G401.6 (cell line): Measurements from ENCODE around the gene BLM.

Source experiments
- FAIRE-seq: peaks from 2 replicates; lab custom pipeline; 2012; peaks lifted over from hg19 to GRCh38; lab: Jason Lieb, UNC

The BLM gene

GRCh38 chr15:90790561-90790960 lies 73.4 kb downstream of the BLM start:
- FAIRE-seq = no peak

DNA sequence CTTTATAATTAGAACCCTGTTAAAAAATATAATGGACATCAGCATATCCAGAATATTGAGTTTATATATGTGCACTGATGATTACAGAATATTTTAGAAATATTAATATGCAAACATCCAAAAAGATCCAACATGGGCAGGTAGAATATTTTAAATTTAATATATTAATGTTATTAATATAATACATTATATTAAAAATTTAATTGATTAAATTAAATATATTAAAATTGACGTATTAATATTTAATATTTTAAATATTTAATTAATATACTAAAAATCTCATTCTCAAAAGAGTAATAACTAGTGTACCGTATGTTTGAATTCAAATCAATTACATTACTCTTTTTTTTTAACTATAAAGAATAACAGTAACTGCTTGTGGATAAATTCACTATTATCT lies 77.4 kb downstream of the BLM start:
- peak; percentile 91 for FAIRE-seq

GRCh38 chr15:90799639-90800170 lies 82.6 kb downstream of the BLM start:
- no peak for FAIRE-seq

DNA sequence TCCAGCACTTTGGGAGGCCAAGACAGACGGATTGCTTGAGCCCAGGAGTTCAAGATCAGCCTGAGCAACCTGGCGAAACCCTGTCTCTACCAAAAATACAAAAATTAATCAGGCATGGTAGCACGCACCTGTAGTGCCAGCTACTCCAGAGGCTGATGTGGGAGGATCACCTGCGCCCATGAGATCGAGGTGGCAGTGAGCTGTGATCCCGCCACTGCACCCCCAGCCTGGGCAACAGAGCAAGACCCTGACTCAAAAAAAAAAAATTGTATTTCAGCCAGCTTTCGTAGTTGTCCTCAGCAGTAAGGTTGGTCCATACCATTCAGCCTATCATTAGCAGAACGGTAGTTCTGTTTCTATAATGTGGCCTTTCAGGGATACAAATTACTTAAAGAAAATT lies 84.7 kb downstream of the BLM start:
- no peak for FAIRE-seq

GRCh38 chr15:90807074-90807785 lies 90.1 kb downstream of the BLM start:
- FAIRE-seq = no peak

- FAIRE-seq = no peak
These were observed 90.6 kb downstream of the BLM start for GRCh38 chr15:90807786-90808086.

DNA sequence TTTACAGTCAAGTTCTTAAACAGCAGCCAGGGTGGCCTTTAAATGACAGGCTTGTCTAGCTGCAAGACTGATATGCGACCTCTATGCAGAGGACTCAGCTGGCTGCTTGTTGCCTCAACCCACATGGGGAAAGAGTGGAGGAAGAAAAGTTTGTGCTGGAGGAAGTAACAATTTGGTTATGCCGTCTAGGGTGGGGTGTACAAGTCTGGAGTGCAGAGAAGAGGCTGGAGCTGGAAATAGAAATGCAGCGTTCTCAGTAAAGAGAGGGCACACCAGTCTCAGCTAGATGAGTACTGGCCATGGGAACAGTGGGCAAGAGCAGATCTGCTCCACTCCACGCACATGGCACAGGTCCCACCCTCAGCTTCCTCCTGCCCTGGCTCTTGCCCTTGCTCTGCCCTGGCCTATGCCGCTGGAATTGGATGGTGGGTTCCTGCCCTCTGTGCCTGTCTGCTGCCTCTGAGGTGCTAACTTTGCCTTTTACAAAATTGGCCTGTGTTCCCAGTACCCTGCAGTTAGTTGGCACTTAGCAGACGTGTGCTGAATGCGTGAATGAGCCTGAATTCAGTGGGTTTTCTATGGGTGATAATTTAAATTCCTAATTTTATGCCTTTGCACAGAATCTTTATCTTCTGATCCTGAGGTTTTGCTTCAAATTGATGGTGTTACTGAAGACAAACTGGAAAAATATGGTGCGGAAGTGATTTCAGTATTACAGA lies 91.5 kb downstream of the BLM start:
- FAIRE-seq = no peak

- no peak for FAIRE-seq
These were observed 92.4 kb downstream of the BLM start for GRCh38 chr15:90809536-90809935.

DNA sequence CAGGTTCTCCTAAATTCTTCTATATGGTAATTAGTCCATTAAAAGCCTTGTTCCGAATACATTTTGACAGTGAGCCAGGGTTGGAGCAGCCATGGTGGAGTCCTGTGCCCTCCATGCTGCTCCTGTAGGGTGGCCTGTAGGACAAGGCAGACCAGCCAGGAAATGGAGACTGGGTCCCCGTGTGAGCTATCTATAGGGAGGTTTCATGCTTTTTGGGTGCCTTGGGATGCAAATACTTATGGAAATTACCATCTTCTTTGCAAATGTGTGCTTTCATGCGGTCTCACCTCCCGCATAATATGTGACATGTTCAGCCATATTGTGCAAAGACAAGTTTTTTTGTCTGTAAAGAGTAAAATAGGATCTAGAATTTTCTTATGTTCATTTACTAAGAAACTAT lies 93.2 kb downstream of the BLM start:
- no peak for FAIRE-seq

GRCh38 chr15:90812171-90812957 lies 95.2 kb downstream of the BLM start:
- FAIRE-seq = no peak

DNA sequence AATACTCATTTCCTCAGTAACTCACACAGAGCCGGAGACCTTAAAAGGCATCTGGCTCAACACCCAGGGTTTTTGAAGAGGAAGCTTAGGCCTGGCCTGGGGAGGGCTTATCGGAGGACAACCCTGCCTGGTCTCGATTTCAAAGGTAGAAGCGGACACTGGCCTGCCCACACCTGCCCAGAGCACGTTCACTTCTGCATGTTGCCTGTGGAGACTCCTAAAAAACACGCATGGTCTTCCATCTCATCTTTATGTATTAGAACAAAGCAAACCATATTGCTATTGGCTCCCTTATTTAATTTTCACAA lies 95.8 kb downstream of the BLM start:
- FAIRE-seq = no peak

DNA sequence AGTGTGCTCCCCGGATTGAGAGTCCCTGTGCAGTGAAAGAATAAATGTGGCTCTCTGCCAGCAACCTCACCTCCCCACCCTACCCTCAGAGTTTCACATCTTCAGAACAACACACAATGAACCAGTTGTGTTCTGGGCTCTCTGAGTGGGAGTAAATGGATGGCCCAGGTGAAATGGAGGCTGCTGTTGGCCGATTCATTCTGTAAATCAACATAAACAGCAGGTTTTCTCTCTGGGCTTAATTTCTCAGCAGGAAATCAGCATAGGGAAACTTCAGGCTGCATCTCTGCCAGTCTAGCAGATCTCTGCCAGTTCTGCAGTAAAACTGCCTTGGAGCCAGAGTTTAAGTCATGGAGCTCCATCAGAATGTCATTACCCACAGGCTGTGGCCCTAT lies 96.6 kb downstream of the BLM start:
- FAIRE-seq = no peak

GRCh38 chr15:90814191-90814821 lies 97.2 kb downstream of the BLM start:
- no peak for FAIRE-seq

DNA sequence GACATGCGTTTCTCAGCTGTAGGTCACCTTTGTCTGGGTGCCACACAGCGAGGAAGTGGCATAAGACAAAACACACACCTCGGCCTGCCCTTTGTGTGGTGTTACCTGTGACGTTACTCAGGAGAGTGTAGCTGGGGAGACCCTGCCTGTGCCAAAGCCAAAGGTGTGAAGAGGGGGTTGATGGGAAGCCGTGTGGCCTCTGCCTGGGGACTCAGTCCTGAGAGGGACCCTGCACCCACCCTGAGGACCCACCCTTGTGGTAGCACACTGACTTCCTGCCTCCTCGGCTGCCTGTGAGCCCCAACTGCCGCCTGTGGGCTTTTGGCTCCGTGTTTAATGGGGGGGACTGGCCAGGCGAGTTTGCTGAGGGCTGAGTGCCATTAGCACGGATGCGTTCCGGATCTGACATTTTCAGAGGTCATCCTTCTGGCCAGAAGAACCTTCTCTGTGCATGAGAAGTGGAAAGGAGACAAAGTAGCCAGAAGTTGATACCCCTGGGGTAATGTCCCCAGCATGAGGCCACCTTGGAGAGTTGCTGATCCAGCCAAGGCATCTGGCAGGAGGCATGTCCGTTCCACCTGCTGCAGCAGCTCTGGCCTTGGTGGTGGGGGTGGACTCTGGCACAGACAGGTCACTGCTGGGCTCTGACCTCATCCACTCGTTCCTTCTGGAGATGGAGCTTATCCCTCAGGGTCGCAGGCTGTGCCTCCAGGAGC lies 99.4 kb downstream of the BLM start:
- no peak for FAIRE-seq

- no peak for FAIRE-seq
These were observed 100.2 kb downstream of the BLM start for GRCh38 chr15:90817117-90818057.

DNA sequence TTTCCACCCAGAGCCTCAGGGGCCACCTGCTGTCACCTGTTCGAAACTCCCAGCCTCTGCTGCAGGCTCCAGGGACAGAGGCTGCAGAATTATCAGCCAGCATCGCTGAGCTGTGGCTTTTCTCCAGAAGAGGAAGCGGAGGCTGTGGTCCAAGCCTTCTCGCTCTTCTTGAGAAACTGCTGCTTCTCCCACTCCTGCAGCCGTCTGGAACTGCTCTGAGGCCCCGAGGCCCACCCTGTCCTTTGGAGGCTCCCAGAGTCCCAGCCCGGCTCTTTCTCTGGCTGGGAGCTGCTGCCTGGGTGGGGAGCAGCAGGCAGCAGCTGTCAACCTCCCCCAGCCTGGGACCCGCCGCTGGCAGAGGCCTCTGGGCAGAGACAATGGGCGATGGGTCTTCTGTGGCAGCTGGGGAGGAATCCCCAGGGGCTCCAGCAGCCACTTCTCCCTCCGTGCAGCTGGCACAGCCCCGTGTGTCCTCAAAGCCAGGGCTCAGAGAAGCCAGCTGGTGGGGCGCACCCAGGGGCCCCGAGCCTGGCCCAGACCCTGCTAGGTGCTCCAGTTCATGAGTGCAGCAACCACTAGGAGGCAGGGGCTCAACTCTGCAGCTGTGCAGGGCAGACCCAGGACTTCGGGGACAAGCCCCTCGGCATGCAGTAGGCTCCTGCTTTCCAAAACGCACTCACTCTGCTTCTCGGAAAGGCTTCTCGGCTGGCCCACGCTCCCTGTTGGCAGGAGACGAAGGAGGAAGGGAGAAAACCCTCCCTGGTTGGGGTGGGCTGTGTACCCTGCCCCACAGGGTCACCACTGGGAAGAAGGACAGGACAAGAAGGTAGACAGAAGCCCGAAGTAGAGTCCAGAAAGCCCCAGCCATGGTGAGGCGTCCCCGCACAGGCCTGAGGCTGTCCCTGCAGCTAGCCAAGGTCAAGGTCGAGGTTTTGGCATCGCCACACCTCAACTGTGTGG lies 101.4 kb downstream of the BLM start:
- FAIRE-seq = no peak

GRCh38 chr15:90819390-90819789 lies 102.2 kb downstream of the BLM start:
- FAIRE-seq = no peak

- no peak for FAIRE-seq
These were observed 102.7 kb downstream of the BLM start for GRCh38 chr15:90819850-90820249.

DNA sequence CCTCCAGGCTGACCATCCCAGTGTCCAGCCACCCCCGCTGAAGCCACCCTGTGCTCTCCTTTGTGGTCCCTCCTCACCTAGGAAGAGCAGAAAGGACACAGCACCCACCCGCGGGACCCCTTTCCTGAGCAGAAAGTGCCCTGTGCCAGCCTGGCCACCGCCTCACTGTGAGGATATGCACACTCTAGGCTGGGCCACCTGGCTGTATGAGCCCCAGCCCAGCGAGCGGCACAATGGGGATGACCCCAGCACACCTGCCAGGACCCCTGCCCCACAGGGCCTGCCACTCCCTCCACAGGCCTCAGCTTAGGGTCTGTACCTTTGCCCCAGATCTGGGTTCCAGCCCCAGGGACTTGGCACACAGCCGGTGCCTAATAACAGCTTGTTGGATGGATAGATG lies 103.3 kb downstream of the BLM start:
- no peak for FAIRE-seq
